ENCODE data around the gene NRP1.
"Not testable (repeated sequence)": the region's sequence is repeated elsewhere in the genome, so short reads cannot be mapped to it uniquely, and the experiment has no call there.

Gene NRP1

GRCh38 chr10:33321516-33321915, 13.0 kb downstream of the NRP1 start:
- DNase-seq = peak; percentile 45

GRCh38 chr10:33320288-33320687, 14.2 kb downstream of the NRP1 start:
- DNase-seq = no peak

GRCh38 chr10:33315891-33316290, 18.6 kb downstream of the NRP1 start:
- DNase-seq = peak; percentile 33

- no peak for DNase-seq
These were observed 19.5 kb downstream of the NRP1 start for GRCh38 chr10:33314811-33315561.

GRCh38 chr10:33311640-33312039, 22.8 kb downstream of the NRP1 start:
- DNase-seq = no peak

GRCh38 chr10:33310853-33311252, 23.6 kb downstream of the NRP1 start:
- no peak for DNase-seq

- DNase-seq = no peak
These were observed 25.1 kb downstream of the NRP1 start for GRCh38 chr10:33309406-33309805.

GRCh38 chr10:33307835-33308234, 26.6 kb downstream of the NRP1 start:
- no peak for DNase-seq

GRCh38 chr10:33306701-33307519, 27.6 kb downstream of the NRP1 start:
- DNase-seq = peak; percentile 76

GRCh38 chr10:33306126-33306525, 28.3 kb downstream of the NRP1 start:
- peak; percentile 49 for DNase-seq

- DNase-seq = peak; percentile 44
These were observed 29.8 kb downstream of the NRP1 start for GRCh38 chr10:33304423-33305225.

GRCh38 chr10:33303988-33304387, 30.5 kb downstream of the NRP1 start:
- no peak for DNase-seq

GRCh38 chr10:33302208-33302829, 32.1 kb downstream of the NRP1 start:
- no peak for DNase-seq

GRCh38 chr10:33301097-33301789, 33.2 kb downstream of the NRP1 start:
- DNase-seq = no peak

- DNase-seq = not testable (repeated sequence)
These were observed 33.9 kb downstream of the NRP1 start for GRCh38 chr10:33300544-33300943.

- DNase-seq = no peak
These were observed 35.6 kb downstream of the NRP1 start for GRCh38 chr10:33298893-33299292.

- no peak for DNase-seq
These were observed 36.4 kb downstream of the NRP1 start for GRCh38 chr10:33298110-33298509.

- peak; percentile 69 for DNase-seq
These were observed 38.6 kb downstream of the NRP1 start for GRCh38 chr10:33295851-33296250.

GRCh38 chr10:33293531-33294170, 40.8 kb downstream of the NRP1 start:
- DNase-seq = peak; percentile 46

- DNase-seq = no peak
These were observed 41.4 kb downstream of the NRP1 start for GRCh38 chr10:33293076-33293475.

- peak; percentile 92 for DNase-seq
These were observed 43.3 kb downstream of the NRP1 start for GRCh38 chr10:33291053-33291592.

Data from fibroblast of skin of scalp (primary cell).